Choroid plexus epithelial cell (primary cell): ENCODE data around the gene GSC.

Experiments used
- DNase-seq: peaks from one replicate; pipeline ENCODE4 v3.0.0-alpha.2; 2010; ENCODE audit warnings: low read depth
- H3K4me3 ChIP-seq: 2 replicates; pipeline ENCODE4 v1.5.1; 2011; ENCODE audit warnings: low read depth, mild to moderate bottlenecking, control low read depth, low read length, moderate library complexity
- CTCF ChIP-seq: conservative IDR thresholded peaks from 2 replicates; pipeline ENCODE4 v1.5.1; 2011; ENCODE audit warnings: low read depth, mild to moderate bottlenecking, control low read depth, inconsistent platforms, low read length, moderate library complexity

GSC gene

GRCh38 chr14:94767321-94767878, 2.5 kb downstream of the GSC start:
- no peak overlapping the region for H3K4me3 ChIP-seq
- no peak for TF ChIP-seq CTCF
- DNase-seq, result no peak

GRCh38 chr14:94764573-94764972, 5.3 kb downstream of the GSC start:
- H3K4me3 ChIP-seq, result no peak overlapping the region
- no peak for TF ChIP-seq CTCF
- no peak for DNase-seq

- TF ChIP-seq CTCF, result no peak
- no peak for DNase-seq
- H3K4me3 ChIP-seq, result no peak overlapping the region
Measured at GRCh38 chr14:94762431-94762830, 7.5 kb downstream of the GSC start.

GRCh38 chr14:94761997-94762377, 7.9 kb downstream of the GSC start:
- TF ChIP-seq CTCF, result no peak
- H3K4me3 ChIP-seq, result no peak overlapping the region
- DNase-seq, result no peak

GRCh38 chr14:94761348-94761996, 8.4 kb downstream of the GSC start:
- TF ChIP-seq CTCF, result no peak
- DNase-seq, result no peak
- no peak overlapping the region for H3K4me3 ChIP-seq

- TF ChIP-seq CTCF, result no peak
- H3K4me3 ChIP-seq, result no peak overlapping the region
- DNase-seq, result no peak
Measured at GRCh38 chr14:94756310-94756882, 13.5 kb downstream of the GSC start.
